Skeletal muscle tissue (tissue), 4 donors: Measurements from ENCODE around the gene PLXNB2. TPM values are rescaled to one million over a fixed set of nuclear protein-coding genes. Genes with fewer than 3 reads are reported as not detected.

ENCODE experiments used
- H3K27ac ChIP-seq: one replicate; pipeline ENCODE4 v1.7.0; 2013; ENCODE audit warnings: mild to moderate bottlenecking, low read depth, low read length, inconsistent platforms
- H3K27me3 ChIP-seq, 3 donors: one replicate each; pipeline ENCODE4 v1.7.0; 2013; ENCODE audit warnings: low read length in 3 of 3; ENCODE audit not compliant: control insufficient read depth in 3 of 3, insufficient read depth in 3 of 3
- H3K36me3 ChIP-seq, 3 donors: one replicate each; pipeline ENCODE4 v1.7.0; 2013; ENCODE audit warnings: low read length in 3 of 3; ENCODE audit not compliant: control insufficient read depth in 3 of 3, insufficient read depth in 3 of 3
- H3K4me1 ChIP-seq, 3 donors: one replicate each; pipeline ENCODE4 v1.7.0; 2013; ENCODE audit warnings: low read length in 3 of 3, mild to moderate bottlenecking in 3 of 3; ENCODE audit not compliant: control insufficient read depth in 3 of 3, insufficient read depth in 3 of 3
- H3K4me3 ChIP-seq, 3 donors: one replicate each; pipeline ENCODE4 v1.7.0; 2013; ENCODE audit warnings: low read length in 3 of 3
- H3K9ac ChIP-seq, 3 donors: one replicate each; pipeline ENCODE4 v1.7.0; 2013; ENCODE audit warnings: low read length in 3 of 3, mild to moderate bottlenecking in 3 of 3, moderate library complexity in 2 of 3, low read depth in 1 of 3
- H3K9me3 ChIP-seq, 3 donors: one replicate each; pipeline ENCODE4 v1.7.0; 2013; ENCODE audit warnings: low read length in 3 of 3; ENCODE audit not compliant: control insufficient read depth in 3 of 3
- total RNA-seq: library from RNA; depleted of rRNA; stranded (reverse); fragments of >200 nt; gene quantifications from one replicate; pipeline ENCODE4 v1.2.3, GENCODE V29; 2014
- donor health status: Osteomylitis.

The PLXNB2 gene
- total RNA-seq, 1 donor from 2014 or later = 48.5 TPM

GRCh38 chr22:50233223-50233622 lies 74.2 kb downstream of the PLXNB2 start:
- H3K4me3 ChIP-seq = no peak overlapping the region
- H3K4me1 ChIP-seq = no peaks in the 10 kb centered on the region
- H3K36me3 ChIP-seq = peaks cover 26 to 40% (median 34%) of the 10 kb centered on the region in 3 donors
- H3K27me3 ChIP-seq = no peaks in the 10 kb centered on the region
- no peaks in the 10 kb centered on the region for H3K9me3 ChIP-seq
- H3K9ac ChIP-seq = no peak overlapping the region
- no peak overlapping the region for H3K27ac ChIP-seq

GRCh38 chr22:50232481-50233151 lies 74.8 kb downstream of the PLXNB2 start:
- Histone ChIP-seq H3K9me3 (no peaks in the 10 kb centered on the region), H3K4me1 (no peaks in the 10 kb centered on the region), H3K36me3 (peaks cover 28 to 44% (median 32%) of the 10 kb centered on the region in 3 donors), H3K27ac (no peak overlapping the region), H3K4me3 (no peak overlapping the region), H3K27me3 (no peaks in the 10 kb centered on the region), H3K9ac (no peak overlapping the region)

GRCh38 chr22:50229370-50229769 lies 78.1 kb downstream of the PLXNB2 start:
- Histone ChIP-seq H3K9me3 (no peaks in the 10 kb centered on the region), H3K27ac (no peak overlapping the region), H3K4me1 (no peaks in the 10 kb centered on the region), H3K27me3 (no peaks in the 10 kb centered on the region), H3K4me3 (no peak overlapping the region), H3K36me3 (peaks cover 38 to 55% (median 43%) of the 10 kb centered on the region in 3 donors), H3K9ac (no peak overlapping the region)

- Histone ChIP-seq H3K4me1 (no peaks in the 10 kb centered on the region), H3K9me3 (no peaks in the 10 kb centered on the region), H3K4me3 (no peak overlapping the region), H3K27ac (no peak overlapping the region), H3K9ac (no peak overlapping the region), H3K36me3 (peaks cover 46 to 57% (median 50%) of the 10 kb centered on the region in 3 donors), H3K27me3 (no peaks in the 10 kb centered on the region)
Measured at GRCh38 chr22:50228366-50228765, 79.1 kb downstream of the PLXNB2 start.

- Histone ChIP-seq H3K27ac (no peak overlapping the region), H3K4me3 (no peak overlapping the region), H3K9me3 (no peaks in the 10 kb centered on the region), H3K27me3 (no peaks in the 10 kb centered on the region), H3K36me3 (peaks cover 50 to 60% (median 51%) of the 10 kb centered on the region in 3 donors), H3K4me1 (no peaks in the 10 kb centered on the region), H3K9ac (no peak overlapping the region)
Measured at GRCh38 chr22:50227579-50228215, 79.7 kb downstream of the PLXNB2 start.

- no peak overlapping the region for H3K27ac ChIP-seq
- no peaks in the 10 kb centered on the region for H3K9me3 ChIP-seq
- H3K27me3 ChIP-seq = no peaks in the 10 kb centered on the region
- H3K4me3 ChIP-seq = no peak overlapping the region
- H3K36me3 ChIP-seq = peaks cover 59 to 62% (median 59%) of the 10 kb centered on the region in 3 donors
- no peaks in the 10 kb centered on the region for H3K4me1 ChIP-seq
- no peak overlapping the region for H3K9ac ChIP-seq
Measured at GRCh38 chr22:50226875-50227165, 80.6 kb downstream of the PLXNB2 start.

GRCh38 chr22:50226063-50226874 lies 81.2 kb downstream of the PLXNB2 start:
- H3K4me3 ChIP-seq = no peak overlapping the region
- H3K36me3 ChIP-seq = peaks cover 64 to 68% (median 64%) of the 10 kb centered on the region in 3 donors
- H3K27me3 ChIP-seq = no peaks in the 10 kb centered on the region
- no peaks in the 10 kb centered on the region for H3K9me3 ChIP-seq
- no peak overlapping the region for H3K27ac ChIP-seq
- H3K4me1 ChIP-seq = no peaks in the 10 kb centered on the region
- no peak overlapping the region for H3K9ac ChIP-seq

- Histone ChIP-seq H3K4me1 (no peaks in the 10 kb centered on the region), H3K9me3 (no peaks in the 10 kb centered on the region), H3K9ac (no peak overlapping the region), H3K27ac (no peak overlapping the region), H3K27me3 (no peaks in the 10 kb centered on the region), H3K36me3 (peaks cover 73 to 76% (median 73%) of the 10 kb centered on the region in 3 donors), H3K4me3 (no peak overlapping the region)
Measured at GRCh38 chr22:50225200-50225969, 82.1 kb downstream of the PLXNB2 start.
